H1 (cell line): ENCODE results near the gene CTF1. TPM values are rescaled to one million over a fixed set of nuclear protein-coding genes. Genes with fewer than 3 reads are reported as not detected.
"Not testable (repeated sequence)": the region's sequence is repeated elsewhere in the genome, so short reads cannot be mapped to it uniquely, and the experiment has no call there.

Experiments used
- CTCF ChIA-PET: fragments of 300-600 bp; sonication (Branson Sonifier 250); formaldehyde crosslinking; loops from one replicate; lab custom pipeline; 2021; ENCODE audit not compliant: partially characterized antibody; lab: Charles Lee
- POLR2A ChIA-PET: fragments of 300-600 bp; sonication (Branson Sonifier 250); formaldehyde crosslinking; loops from one replicate; lab custom pipeline; 2021; ENCODE audit warnings: inconsistent platforms; ENCODE audit not compliant: partially characterized antibody; lab: Charles Lee
- DNase-seq, 2 experiments: peaks; one replicate each; pipeline versions ENCODE4 v3.0.0 to v3.0.0-alpha.2; 2010 to 2022; ENCODE audit warnings: low spot score in 2 of 2, low read depth in 1 of 2, mixed read lengths in 1 of 2
- FAIRE-seq: peaks from 2 replicates; lab custom pipeline; 2011; peaks lifted over from hg19 to GRCh38; lab: Jason Lieb, UNC
- H2AFZ ChIP-seq: 2 replicates; pipeline ENCODE4 v1.8.1; 2012; ENCODE audit warnings: low read length, inconsistent platforms
- H2AK5ac ChIP-seq: 2 replicates; pipeline ENCODE4 v1.6.1; 2013; ENCODE audit warnings: low read depth, low read length
- H2BK120ac ChIP-seq: replicated peaks from 2 replicates; pipeline ENCODE3; 2013; ENCODE audit warnings: low read depth, low read length, inconsistent platforms
- H2BK12ac ChIP-seq: 2 replicates; pipeline ENCODE4 v1.6.1; 2013; ENCODE audit warnings: low read depth, low read length
- H2BK15ac ChIP-seq: 2 replicates; pipeline ENCODE4 v1.6.1; 2013; ENCODE audit warnings: low read length
- H2BK20ac ChIP-seq: 2 replicates; pipeline ENCODE4 v1.6.1; 2013; ENCODE audit warnings: low read length
- H2BK5ac ChIP-seq: 2 replicates; pipeline ENCODE4 v1.6.1; 2013; ENCODE audit warnings: low read depth, low read length
- H3K14ac ChIP-seq: 2 replicates; pipeline ENCODE4 v1.6.1; 2013; ENCODE audit warnings: inconsistent platforms; ENCODE audit not compliant: insufficient read length
- H3K18ac ChIP-seq: 2 replicates; pipeline ENCODE4 v1.6.1; 2013; ENCODE audit warnings: low read length; ENCODE audit errors: extremely low read depth
- H3K23ac ChIP-seq: 2 replicates; pipeline ENCODE4 v1.6.1; 2013; ENCODE audit warnings: inconsistent platforms; ENCODE audit not compliant: insufficient read length
- H3K23me2 ChIP-seq: 2 replicates; pipeline ENCODE4 v1.6.1; 2013; ENCODE audit warnings: low read depth, low read length
- H3K27ac ChIP-seq: 2 replicates; pipeline ENCODE4 v1.6.1; 2011; ENCODE audit warnings: low read depth, low read length, inconsistent platforms
- H3K27me3 ChIP-seq, 4 experiments: replicated peaks in 1 of 4; 1 replicate in 1 of 4; 2 replicates in 3 of 4; pipeline versions ENCODE4 v1.6.1 to v1.8.1; 2011 to 2013; ENCODE audit warnings: low read length in 3 of 4, mild to moderate bottlenecking in 3 of 4, inconsistent platforms in 2 of 4, mixed read lengths in 2 of 4, moderate library complexity in 1 of 4; ENCODE audit not compliant: control insufficient read depth in 3 of 4, insufficient read depth in 3 of 4; ENCODE audit errors: extremely low read depth in 1 of 4
- H3K36me3 ChIP-seq, 4 experiments: 2 replicates each; pipeline versions ENCODE4 v1.6.1 to v1.8.1; 2011 to 2013; ENCODE audit warnings: mild to moderate bottlenecking in 4 of 4, low read length in 3 of 4, moderate library complexity in 2 of 4, control low read depth in 1 of 4, inconsistent platforms in 1 of 4; ENCODE audit not compliant: insufficient read depth in 4 of 4, control insufficient read depth in 2 of 4
- H3K4ac ChIP-seq: replicated peaks from 2 replicates; pipeline ENCODE3; 2013; ENCODE audit warnings: low read length, low read depth, mixed read lengths, inconsistent platforms; ENCODE audit not compliant: insufficient read length
- H3K4me1 ChIP-seq, 4 experiments: replicated peaks in 1 of 4; 1 replicate in 1 of 4; 2 replicates in 3 of 4; pipeline versions ENCODE4 v1.6.1 to v1.8.1; 2011 to 2013; ENCODE audit warnings: low read length in 3 of 4, inconsistent platforms in 2 of 4, mixed read lengths in 1 of 4; ENCODE audit not compliant: insufficient read depth in 4 of 4, control insufficient read depth in 3 of 4
- H3K4me2 ChIP-seq, 2 experiments: 2 replicates each; pipeline versions ENCODE4 v1.6.1 to v1.8.1; 2011 to 2013; ENCODE audit warnings: low read depth in 2 of 2, low read length in 2 of 2, control low read depth in 1 of 2, inconsistent platforms in 1 of 2, mild to moderate bottlenecking in 1 of 2; ENCODE audit not compliant: insufficient read depth in 1 of 2
- H3K4me3 ChIP-seq, 4 experiments: fragments of 200-600, 300-600 bp in 1 of 4; sonication (generic), shearing (Covaris generic), sonication (Bioruptor Twin) in 1 of 4; 2 replicates each; pipeline versions ENCODE4 v1.5.1 to v1.8.1; 2011 to 2016; ENCODE audit warnings: low read length in 4 of 4, low read depth in 3 of 4, control low read depth in 2 of 4, inconsistent platforms in 2 of 4, mild to moderate bottlenecking in 2 of 4, mixed read lengths in 1 of 4, moderate library complexity in 1 of 4; ENCODE audit not compliant: insufficient read depth in 2 of 4; ENCODE audit errors: extremely low read depth in 1 of 4
- H3K56ac ChIP-seq: replicated peaks from 2 replicates; pipeline ENCODE3; 2013; ENCODE audit warnings: low read depth, mild to moderate bottlenecking, mixed read lengths, low read length, inconsistent platforms; ENCODE audit not compliant: insufficient read length
- H3K79me1 ChIP-seq: 2 replicates; pipeline ENCODE4 v1.6.1; 2013; ENCODE audit warnings: low read depth, low read length, control low read depth
- H3K79me2 ChIP-seq, 2 experiments: 2 replicates each; pipeline versions ENCODE4 v1.6.1 to v1.8.1; 2012 to 2013; ENCODE audit warnings: low read length in 2 of 2, mild to moderate bottlenecking in 2 of 2, inconsistent platforms in 1 of 2; ENCODE audit not compliant: insufficient read depth in 2 of 2, control insufficient read depth in 1 of 2
- H3K9ac ChIP-seq, 4 experiments: replicated peaks in 1 of 4; 1 replicate in 1 of 4; 2 replicates in 3 of 4; pipeline versions ENCODE4 v1.6.1 to v1.8.1; 2011 to 2013; ENCODE audit warnings: low read depth in 3 of 4, low read length in 3 of 4, control low read depth in 2 of 4, mild to moderate bottlenecking in 2 of 4, moderate library complexity in 2 of 4, inconsistent platforms in 1 of 4; ENCODE audit errors: extremely low read depth in 1 of 4
- H3K9me3 ChIP-seq, 2 experiments: 2 replicates each; pipeline versions ENCODE4 v1.6.1 to v1.8.1; 2012 to 2013; ENCODE audit warnings: mild to moderate bottlenecking in 2 of 2, moderate library complexity in 2 of 2, control low read depth in 1 of 2, inconsistent platforms in 1 of 2, low read depth in 1 of 2, low read length in 1 of 2, mixed read lengths in 1 of 2; ENCODE audit not compliant: insufficient read depth in 2 of 2
- H4K20me1 ChIP-seq, 2 experiments: replicated peaks in 1 of 2; 2 replicates each; pipeline versions ENCODE3 to v1.8.1; 2011 to 2013; ENCODE audit warnings: inconsistent platforms in 2 of 2, low read length in 2 of 2, mild to moderate bottlenecking in 1 of 2; ENCODE audit not compliant: insufficient read depth in 2 of 2, control insufficient read depth in 1 of 2
- H4K5ac ChIP-seq: 2 replicates; pipeline ENCODE4 v1.6.1; 2013; ENCODE audit warnings: low read length, low read depth, mixed read lengths, inconsistent platforms; ENCODE audit not compliant: insufficient read length
- H4K8ac ChIP-seq: 2 replicates; pipeline ENCODE4 v1.8.0; 2013; ENCODE audit warnings: mild to moderate bottlenecking, moderate library complexity, low read length, inconsistent platforms; ENCODE audit not compliant: insufficient read depth; ENCODE audit errors: extremely low read depth
- H4K91ac ChIP-seq: replicated peaks from 2 replicates; pipeline ENCODE3; 2013; ENCODE audit warnings: low read length, mixed read lengths, inconsistent platforms; ENCODE audit not compliant: insufficient read length
- WGBS, 2 experiments: shearing (Covaris generic) in 1 of 2; methylation state at CpG; one replicate each; pipeline versions ENCODE4 v1.1.6 to v1.1.7; 2013 to 2015; ENCODE audit warnings: low lambda C conversion rate in 2 of 2, mixed read lengths in 2 of 2, inconsistent platforms in 1 of 2, low coverage in 1 of 2, missing lambda C conversion rate in 1 of 2; ENCODE audit not compliant: insufficient replicate concordance in 2 of 2, insufficient coverage in 1 of 2, insufficient read length in 1 of 2; ENCODE audit errors: extremely low coverage in 1 of 2, missing lambda C conversion rate in 1 of 2; 5-methylcytosine and 5-hydroxymethylcytosine counted together
- polyA plus RNA-seq, 7 experiments: library from polyadenylated mRNA; depleted of rRNA in 3 of 7; stranded (reverse) in 5 of 7; unstranded in 2 of 7; fragments of >200 nt in 5 of 7; fragments of 200-250 nt in 2 of 7; gene quantifications; 1 replicate in 5 of 7; 2 replicates in 1 of 7; 4 replicates in 1 of 7; pipeline versions ENCODE4 v1.2.1 to v1.2.3, GENCODE V29; 2011 to 2013; ENCODE audit warnings: missing spikeins in 2 of 7, mixed read lengths in 2 of 7
- total RNA-seq: library from RNA; stranded (reverse); fragmentation: NEBNext Ultra II Directional; extraction: Animal tissue kit (Norgen Biotek cat#: 25700); gene quantifications from 2 replicates; pipeline ENCODE4 v1.2.1, GENCODE V29; 2021

Gene CTF1
- total and polyA plus RNA-seq, 2 of the 8 experiments (the other 6 are each of a cell fraction or from before 2014, with no cell fraction given) = 0.97 to 3.4 TPM

DNA sequence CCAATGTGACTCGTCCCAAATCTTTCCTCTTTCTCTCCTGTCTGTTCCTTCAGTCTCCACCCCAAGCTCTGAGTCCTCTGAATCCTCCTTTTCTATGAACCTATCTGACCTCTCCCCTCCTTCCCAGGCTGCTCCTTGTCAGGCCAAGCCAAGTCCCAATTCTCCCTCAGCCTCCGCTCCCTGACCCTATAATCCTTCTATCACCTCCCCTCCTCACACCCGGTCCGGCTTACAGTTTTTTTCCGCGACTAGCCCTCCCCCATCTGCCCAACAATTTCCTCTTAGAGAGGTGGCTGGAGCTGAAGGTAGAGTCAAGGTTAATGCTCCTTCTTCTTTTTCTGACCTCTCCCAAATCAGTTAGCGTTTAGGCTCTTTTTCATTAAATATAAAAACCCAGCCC, 35.7 kb upstream of the CTF1 start:
- H3K14ac ChIP-seq, H4K91ac ChIP-seq, H2AK5ac ChIP-seq, H2BK5ac ChIP-seq, H3K4me2 ChIP-seq, FAIRE-seq, H3K23me2 ChIP-seq, H2BK12ac ChIP-seq, H2BK120ac ChIP-seq, H3K4me1 ChIP-seq, H3K36me3 ChIP-seq, H2BK20ac ChIP-seq, H3K9ac ChIP-seq, H4K5ac ChIP-seq, H3K27ac ChIP-seq, DNase-seq, H2BK15ac ChIP-seq, H3K18ac ChIP-seq, H2AFZ ChIP-seq, H3K4me3 ChIP-seq, H3K79me2 ChIP-seq, H3K79me1 ChIP-seq, H3K23ac ChIP-seq, H4K8ac ChIP-seq, POLR2A ChIA-PET, H3K4ac ChIP-seq, H3K9me3 ChIP-seq, H3K56ac ChIP-seq, H4K20me1 ChIP-seq: not testable (repeated sequence)
- peaks cover 0 to 11% (median 5%) of the 10 kb centered on the region in 4 experiments; a peak in 3 of 7 replicates for H3K27me3 ChIP-seq
- CTCF ChIA-PET = interaction anchor here (0.7 kb wide), 1 partner anchor 16 kb away, joined by 3 read pairs; no protein-coding TSS in a partner anchor
- 88% methylated on average over 7 of the region's 7 CpGs; no CpG with 5 or more reads in 1 of the 2 experiments for WGBS, 2 experiments

DNA sequence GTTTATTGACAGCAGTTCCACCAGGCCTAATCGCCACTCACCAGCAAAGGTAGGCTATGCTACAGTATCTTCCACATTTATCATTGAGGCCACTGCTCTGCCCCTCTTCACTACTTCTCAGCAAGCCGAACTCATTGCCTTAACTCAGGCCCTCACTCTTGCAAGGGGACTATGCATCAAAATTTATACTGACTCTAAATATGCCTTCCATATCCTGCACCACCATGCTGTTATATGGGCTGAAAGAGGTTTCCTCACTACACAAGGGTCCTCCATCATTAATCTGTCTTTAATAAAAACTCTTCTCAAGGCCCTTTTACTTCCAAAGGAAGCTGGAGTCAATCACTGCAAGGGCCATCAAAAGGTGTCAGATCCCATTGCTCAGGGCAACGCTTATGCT, 33.2 kb upstream of the CTF1 start:
- H4K8ac ChIP-seq, H3K79me1 ChIP-seq, H2BK12ac ChIP-seq, H3K27ac ChIP-seq, H3K4me3 ChIP-seq, H3K4ac ChIP-seq, H4K91ac ChIP-seq, H2BK120ac ChIP-seq, H2BK20ac ChIP-seq, H2AK5ac ChIP-seq, H3K4me1 ChIP-seq, H3K23me2 ChIP-seq, H3K56ac ChIP-seq, H2BK15ac ChIP-seq, H2BK5ac ChIP-seq, H4K5ac ChIP-seq, FAIRE-seq, H4K20me1 ChIP-seq, DNase-seq, H3K9me3 ChIP-seq, H3K14ac ChIP-seq, H2AFZ ChIP-seq, H3K36me3 ChIP-seq, H3K9ac ChIP-seq, H3K23ac ChIP-seq, H3K4me2 ChIP-seq, H3K18ac ChIP-seq, H3K79me2 ChIP-seq, H3K27me3 ChIP-seq: not testable (repeated sequence)
- WGBS, 2 experiments = 91% methylated on average over 3 of the region's 3 CpGs; no CpG with 5 or more reads in 1 of the 2 experiments
- ChIA-PET CTCF (interaction anchor here (1.4 to 1.9 kb wide), 2 partner anchors 10 to 18 kb away, joined by 3 to 4 read pairs; no protein-coding TSS in a partner anchor), POLR2A (interaction anchor here (0.7 kb wide), 1 partner anchor 11 kb away, joined by 3 read pairs; no protein-coding TSS in a partner anchor)
